Activated B cell treated with CpG ODN at 0.5 μM for 24 hours (primary cell): ENCODE measurements around the gene PSMC3. TPM values are rescaled to one million over a fixed set of nuclear protein-coding genes. Genes with fewer than 3 reads are reported as not detected.

Source experiments
- ATAC-seq: fragments of 200-7000 bp; cut with Tn5 transposase; one replicate; pipeline ENCODE4 v1.10.0; 2021; ENCODE audit warnings: low read depth, mild to moderate bottlenecking, moderate library complexity
- CTCF ChIA-PET: fragments of 350-600 bp; sonication (Branson Sonifier 250); formaldehyde crosslinking; loops from one replicate; lab custom pipeline; 2021; ENCODE audit warnings: antibody characterized with exemption; lab: Charles Lee
- POLR2A ChIA-PET: fragments of 350-600 bp; sonication (Branson Sonifier 250); formaldehyde crosslinking; loops from one replicate; lab custom pipeline; 2021; ENCODE audit warnings: antibody characterized with exemption; lab: Charles Lee
- DNase-seq: peaks from one replicate; pipeline ENCODE4 v3.0.0; 2022
- H3K27ac Mint-ChIP-seq: one replicate; pipeline ENCODE4 v1.8.0; 2020; ENCODE audit warnings: mixed read lengths
- H3K27me3 Mint-ChIP-seq: one replicate; pipeline ENCODE4 v1.8.0; 2021; ENCODE audit warnings: mixed read lengths
- H3K36me3 Mint-ChIP-seq: one replicate; pipeline ENCODE4 v1.8.0; 2021; ENCODE audit warnings: low read depth, mixed read lengths
- H3K4me1 Mint-ChIP-seq: one replicate; pipeline ENCODE4 v1.8.0; 2021; ENCODE audit warnings: mixed read lengths
- H3K4me3 Mint-ChIP-seq: one replicate; pipeline ENCODE4 v1.8.0; 2020; ENCODE audit warnings: mild to moderate bottlenecking, mixed read lengths
- H3K9me3 Mint-ChIP-seq: one replicate; pipeline ENCODE4 v1.8.0; 2020; ENCODE audit warnings: mixed read lengths
- CTCF ChIP-seq: fragments of 200-600 bp; IDR thresholded peaks from one replicate; pipeline ENCODE4 v1.8.0; 2022; ENCODE audit warnings: antibody characterized with exemption, mild to moderate bottlenecking
- intact Hi-C: fragments of 100-400 bp; cut with micrococcal nuclease; formaldehyde crosslinking; loops from one replicate; pipeline ENCODE4 v1.15.1; 2024
- total RNA-seq: library from RNA; stranded (reverse); gene quantifications from 2 replicates; pipeline ENCODE4 v1.2.3, GENCODE V29; 2022

Gene PSMC3
- total RNA-seq, 1 donor from 2014 or later: 101 TPM

DNA sequence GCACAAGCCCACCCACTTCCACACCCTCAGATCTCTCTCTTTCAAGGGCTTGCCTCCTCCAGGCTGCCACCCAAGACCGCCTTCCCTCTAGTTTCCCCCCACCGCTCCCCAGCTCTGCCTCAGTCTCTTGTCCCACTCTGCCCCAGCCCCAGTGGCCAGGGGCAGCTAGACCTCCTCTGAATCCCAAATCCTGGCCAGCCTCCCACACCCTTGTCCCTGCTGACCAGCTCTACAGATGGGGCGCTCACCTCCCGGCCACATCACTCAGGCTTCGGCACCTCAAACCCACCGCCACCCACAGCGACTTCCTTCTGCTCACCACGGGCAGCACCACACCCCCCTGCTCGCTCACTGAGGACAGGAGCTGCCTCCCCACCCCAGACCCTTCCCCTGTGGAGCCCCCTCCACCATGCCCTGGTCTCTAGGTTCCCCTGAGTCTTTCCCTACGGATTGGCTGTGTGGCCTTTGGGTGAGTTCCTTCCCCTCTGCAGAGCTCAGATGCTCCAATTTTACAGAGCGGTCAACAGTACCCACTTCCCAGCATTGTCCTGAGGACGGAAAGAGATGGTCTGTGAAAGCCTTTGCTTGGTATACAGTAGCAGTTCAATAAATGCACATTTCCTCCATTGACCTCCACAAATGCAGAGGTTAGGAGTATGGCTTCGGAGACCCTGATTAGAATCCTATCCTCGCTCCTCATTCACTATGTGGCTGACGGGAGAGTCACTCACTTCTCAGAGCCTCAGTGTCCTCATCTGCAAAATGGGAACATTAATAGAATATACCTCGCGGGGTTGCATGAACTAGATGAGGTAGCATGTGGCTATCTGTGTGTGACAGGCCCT is 36.4 kb downstream of the PSMC3 start:
- Mint-ChIP-seq H3K36me3 (no peaks in the 10 kb centered on the region), H3K9me3 (no peaks in the 10 kb centered on the region), H3K27ac (no peak overlapping the region), H3K4me1 (peaks cover 47% of the 10 kb centered on the region), H3K27me3 (no peaks in the 10 kb centered on the region), H3K4me3 (no peak overlapping the region)
- ATAC-seq (no peak), DNase-seq (no peak)
- POLR2A ChIA-PET: interaction anchor here (0.5 to 9.3 kb wide), 5 partner anchors 8 to 16 kb away, joined by 3 to 97 read pairs (median 16); partner anchors contain the start of gene SPI1
- CTCF ChIA-PET: interaction anchor here (1.7 to 6.4 kb wide), 2 partner anchors 10 to 16 kb away, joined by 5 to 41 read pairs; no protein-coding TSS in a partner anchor
- intact Hi-C loops: no loop called here
- no peak for TF ChIP-seq CTCF

DNA sequence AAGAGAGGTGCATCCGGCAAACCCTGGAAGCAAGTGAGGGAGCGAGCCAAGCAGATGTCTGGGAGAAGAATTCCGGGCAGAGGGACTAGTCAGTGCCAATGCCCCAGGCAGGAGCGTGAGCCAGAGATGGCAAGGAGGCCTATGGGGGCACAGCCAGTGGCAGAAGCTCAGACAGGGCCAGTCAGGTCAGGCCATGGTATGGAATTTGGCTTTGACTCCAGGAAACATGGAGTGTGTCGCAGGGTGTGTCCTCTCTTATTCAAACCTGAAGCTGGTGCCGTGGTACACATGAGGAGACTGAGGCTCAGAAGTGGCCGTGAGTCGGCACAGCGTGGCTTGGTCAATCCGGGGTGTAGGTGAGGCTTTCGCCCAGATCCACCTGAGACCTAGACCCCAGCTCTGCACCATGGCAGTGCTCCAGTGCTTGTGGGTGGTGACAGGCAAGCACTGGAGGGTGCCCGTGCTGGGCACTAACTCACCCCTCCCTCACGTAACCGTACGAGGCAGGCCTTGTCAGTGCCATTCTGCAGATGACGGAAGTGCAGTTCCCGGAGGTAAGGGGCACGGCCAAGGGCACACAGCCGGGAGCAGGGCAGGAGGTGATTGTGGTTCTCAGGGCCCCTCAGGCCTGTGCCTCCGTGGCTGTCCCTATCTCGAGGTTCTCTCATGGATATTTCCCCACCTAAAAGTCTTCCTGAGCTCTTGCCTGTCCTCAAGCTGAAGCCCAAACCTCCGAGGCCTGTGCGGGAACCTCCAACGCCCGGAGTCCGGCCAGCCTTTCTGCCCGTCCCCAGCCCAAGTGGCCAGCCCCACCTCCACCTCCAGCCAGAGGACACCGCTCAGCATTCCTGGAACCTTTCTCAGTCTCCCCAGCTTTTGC is 37.3 kb downstream of the PSMC3 start:
- no peaks in the 10 kb centered on the region for H3K9me3 Mint-ChIP-seq
- no peaks in the 10 kb centered on the region for H3K27me3 Mint-ChIP-seq
- no peaks in the 10 kb centered on the region for H3K36me3 Mint-ChIP-seq
- TF ChIP-seq CTCF: no peak
- peaks cover 38% of the 10 kb centered on the region for H3K4me1 Mint-ChIP-seq
- ATAC-seq (no peak), DNase-seq (no peak)
- no peak overlapping the region for H3K27ac Mint-ChIP-seq
- intact Hi-C loops: no loop called here
- POLR2A ChIA-PET: interaction anchor here (0.5 to 9.3 kb wide), 4 partner anchors 8 to 11 kb away, joined by 3 to 97 read pairs (median 4); partner anchors contain the start of gene SPI1
- CTCF ChIA-PET: interaction anchor here (1.7 kb wide), 2 partner anchors 11 to 15 kb away, joined by 5 to 7 read pairs; no protein-coding TSS in a partner anchor
- no peak overlapping the region for H3K4me3 Mint-ChIP-seq

DNA sequence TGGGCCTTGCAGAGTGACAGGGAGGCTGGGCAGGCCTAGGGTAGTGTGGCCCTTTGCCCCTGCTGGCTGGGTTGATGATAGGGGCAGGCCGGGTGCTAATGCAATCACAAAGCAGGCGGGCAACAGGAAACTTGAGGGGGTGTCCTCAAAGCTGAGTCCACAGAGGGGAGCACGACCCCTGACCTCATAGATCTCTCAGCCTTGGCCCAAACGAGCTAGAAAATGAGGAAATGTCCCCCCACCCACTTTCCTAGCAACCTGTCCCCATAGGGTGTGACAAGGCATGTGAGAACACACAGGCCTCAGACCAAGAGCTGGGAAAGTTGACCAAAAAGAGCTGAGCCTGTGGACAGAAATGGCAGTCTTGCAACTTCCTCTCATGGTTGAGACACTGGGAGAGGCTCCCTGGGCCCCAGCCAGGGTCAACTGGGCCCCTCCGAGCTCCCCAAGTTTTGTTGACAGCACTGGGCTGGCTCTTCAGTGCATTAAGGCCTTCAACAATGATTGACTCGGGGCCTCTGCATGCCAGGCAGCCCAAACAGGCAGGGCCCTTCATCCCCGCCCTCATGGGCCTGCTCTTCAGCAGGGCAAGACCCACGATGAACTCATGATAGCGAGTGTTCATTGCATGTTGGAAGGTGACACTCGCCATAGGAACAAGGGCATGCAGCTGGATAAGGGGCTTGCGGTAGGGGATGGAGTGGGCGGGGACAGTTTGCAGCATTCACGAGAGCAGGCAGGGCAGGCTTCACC is 38.1 kb downstream of the PSMC3 start:
- intact Hi-C loops: no loop called here
- no peaks in the 10 kb centered on the region for H3K27me3 Mint-ChIP-seq
- no peaks in the 10 kb centered on the region for H3K36me3 Mint-ChIP-seq
- ChIA-PET CTCF (interaction anchor here (1.7 kb wide), 1 partner anchor 14 kb away, joined by 7 read pairs; no protein-coding TSS in a partner anchor), POLR2A (interaction anchor here (0.6 to 9.3 kb wide), 3 partner anchors 9 to 12 kb away, joined by 4 to 97 read pairs (median 5); partner anchors contain the start of gene SPI1)
- H3K4me1 Mint-ChIP-seq: peaks cover 33% of the 10 kb centered on the region
- ATAC-seq: no peak
- H3K9me3 Mint-ChIP-seq: no peaks in the 10 kb centered on the region
- TF ChIP-seq CTCF: no peak
- no peak overlapping the region for H3K4me3 Mint-ChIP-seq
- H3K27ac Mint-ChIP-seq: no peak overlapping the region
- no peak for DNase-seq

- intact Hi-C loops: no loop called here
- TF ChIP-seq CTCF: no peak
- Mint-ChIP-seq H3K27ac (no peak overlapping the region), H3K36me3 (no peaks in the 10 kb centered on the region), H3K4me3 (no peak overlapping the region), H3K27me3 (no peaks in the 10 kb centered on the region), H3K4me1 (peaks cover 16% of the 10 kb centered on the region), H3K9me3 (no peaks in the 10 kb centered on the region)
- DNase-seq: no peak
- CTCF ChIA-PET: interaction anchor here (1.4 kb wide), 1 partner anchor 11 kb away, joined by 4 read pairs; no protein-coding TSS in a partner anchor
- POLR2A ChIA-PET: no interaction called here
- ATAC-seq: no peak
Observed at GRCh38 chr11:47384498-47384897, 41.7 kb downstream of the PSMC3 start.
